Embryonic facial prominence (tissue), 1 donor: ENCODE results near the gene TRAF3IP1.
"Not testable (repeated sequence)": the region's sequence is repeated elsewhere in the genome, so short reads cannot be mapped to it uniquely, and the experiment has no call there.

Experiments used
- DNase-seq: peaks from one replicate; pipeline ENCODE4 v3.0.0-alpha.2; 2016; ENCODE audit errors: extremely low spot score

Gene TRAF3IP1

GRCh38 chr2:238380785-238381184 is 60.5 kb downstream of the TRAF3IP1 start:
- DNase-seq, result no peak

- DNase-seq, result no peak
These were observed 61.2 kb downstream of the TRAF3IP1 start for GRCh38 chr2:238381341-238382115.

- no peak for DNase-seq
These were observed 62.1 kb downstream of the TRAF3IP1 start for GRCh38 chr2:238382381-238382781.

GRCh38 chr2:238383135-238383534 is 62.8 kb downstream of the TRAF3IP1 start:
- no peak for DNase-seq

- no peak for DNase-seq
These were observed 63.5 kb downstream of the TRAF3IP1 start for GRCh38 chr2:238383743-238384380.

- no peak for DNase-seq
These were observed 67.0 kb downstream of the TRAF3IP1 start for GRCh38 chr2:238387332-238387731.

- DNase-seq, result no peak
These were observed 68.5 kb downstream of the TRAF3IP1 start for GRCh38 chr2:238388794-238389193.

- DNase-seq, result no peak
These were observed 69.8 kb downstream of the TRAF3IP1 start for GRCh38 chr2:238389988-238390589.

- no peak for DNase-seq
These were observed 70.8 kb downstream of the TRAF3IP1 start for GRCh38 chr2:238391042-238391689.

- DNase-seq, result no peak
These were observed 76.3 kb downstream of the TRAF3IP1 start for GRCh38 chr2:238396663-238397062.

GRCh38 chr2:238397356-238397755 is 77.0 kb downstream of the TRAF3IP1 start:
- no peak for DNase-seq

- no peak for DNase-seq
These were observed 78.3 kb downstream of the TRAF3IP1 start for GRCh38 chr2:238398577-238398976.

- DNase-seq, result no peak
These were observed 78.8 kb downstream of the TRAF3IP1 start for GRCh38 chr2:238399094-238399493.

GRCh38 chr2:238401551-238401950 is 81.2 kb downstream of the TRAF3IP1 start:
- DNase-seq, result no peak

- DNase-seq, result no peak
These were observed 83.5 kb downstream of the TRAF3IP1 start for GRCh38 chr2:238403632-238404405.

GRCh38 chr2:238404406-238405216 is 84.3 kb downstream of the TRAF3IP1 start:
- no peak for DNase-seq

- not testable (repeated sequence) for DNase-seq
These were observed 84.9 kb downstream of the TRAF3IP1 start for GRCh38 chr2:238405217-238405555.

GRCh38 chr2:238406221-238406997 is 86.1 kb downstream of the TRAF3IP1 start:
- DNase-seq, result no peak

- no peak for DNase-seq
These were observed 86.6 kb downstream of the TRAF3IP1 start for GRCh38 chr2:238406998-238407285.

GRCh38 chr2:238407566-238407965 is 87.2 kb downstream of the TRAF3IP1 start:
- DNase-seq, result no peak
